Suprapubic skin (tissue), 4 donors: ENCODE data around the gene ZSWIM8.

Experiments
- EP300 ChIP-seq: sonication (generic); formaldehyde crosslinking; IDR thresholded peaks from one replicate; pipeline ENCODE4 v1.6.1; 2017; ENCODE audit warnings: antibody characterized with exemption
- POLR2A ChIP-seq, 2 donors: fragments of 450-650 bp; IDR thresholded peaks; one replicate each; pipeline ENCODE4 v1.6.1; 2017; ENCODE audit warnings: antibody characterized with exemption in 2 of 2, mild to moderate bottlenecking in 2 of 2, moderate library complexity in 2 of 2
- POLR2AphosphoS5 ChIP-seq, 3 donors: sonication (generic); formaldehyde crosslinking; IDR thresholded peaks; one replicate each; pipeline ENCODE4 v1.6.1; 2017; ENCODE audit warnings: antibody characterized with exemption in 3 of 3
- TF ChIP-seq, protein P1 (sequence below), 2 donors: fragments of 200-600 bp in 1 of 2; fragments of 450-650 bp in 1 of 2; sonication (generic) in 1 of 2; IDR thresholded peaks; one replicate each; pipeline ENCODE4 v1.5.1; 2016 to 2019; ENCODE audit warnings: antibody characterized with exemption in 2 of 2, mild to moderate bottlenecking in 1 of 2, moderate library complexity in 1 of 2

DNA sequence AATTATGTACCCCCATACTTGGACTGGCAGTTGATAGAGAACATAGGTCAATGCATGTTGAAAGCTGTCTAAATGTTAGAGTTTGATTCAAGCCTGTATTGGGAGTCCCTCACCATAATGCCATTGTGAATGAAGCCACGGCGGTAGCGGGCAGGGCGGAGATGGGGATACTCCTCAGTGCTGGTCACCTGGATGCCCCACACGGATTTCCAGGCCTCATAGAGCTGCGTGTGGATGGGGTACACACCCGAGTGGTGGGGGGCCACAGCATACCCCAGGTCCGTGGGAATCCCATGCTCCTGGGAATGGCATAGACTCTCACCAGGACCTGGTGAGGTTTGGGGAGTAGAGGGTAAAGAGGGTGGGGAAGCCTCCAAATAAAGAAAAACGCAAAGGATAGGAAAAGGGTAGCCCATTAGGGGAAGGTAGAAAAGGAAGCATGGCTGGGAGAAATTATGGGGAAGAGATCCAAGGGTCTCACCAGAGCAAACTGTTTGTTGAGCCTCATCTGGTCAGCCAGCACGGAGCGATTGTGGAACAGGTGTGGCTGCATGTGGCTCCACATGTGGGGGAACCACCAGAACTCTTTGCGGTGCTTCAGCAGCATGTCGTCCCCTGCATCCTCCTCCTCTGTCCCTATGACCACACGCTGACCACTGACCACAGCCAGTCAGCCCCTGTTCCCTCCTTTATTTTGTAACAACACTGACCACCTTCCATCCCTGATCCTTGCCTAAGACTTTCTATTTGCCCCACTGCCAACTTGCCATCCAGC lies 21.0 kb downstream of the ZSWIM8 start:
- TF ChIP-seq, protein P1, sequence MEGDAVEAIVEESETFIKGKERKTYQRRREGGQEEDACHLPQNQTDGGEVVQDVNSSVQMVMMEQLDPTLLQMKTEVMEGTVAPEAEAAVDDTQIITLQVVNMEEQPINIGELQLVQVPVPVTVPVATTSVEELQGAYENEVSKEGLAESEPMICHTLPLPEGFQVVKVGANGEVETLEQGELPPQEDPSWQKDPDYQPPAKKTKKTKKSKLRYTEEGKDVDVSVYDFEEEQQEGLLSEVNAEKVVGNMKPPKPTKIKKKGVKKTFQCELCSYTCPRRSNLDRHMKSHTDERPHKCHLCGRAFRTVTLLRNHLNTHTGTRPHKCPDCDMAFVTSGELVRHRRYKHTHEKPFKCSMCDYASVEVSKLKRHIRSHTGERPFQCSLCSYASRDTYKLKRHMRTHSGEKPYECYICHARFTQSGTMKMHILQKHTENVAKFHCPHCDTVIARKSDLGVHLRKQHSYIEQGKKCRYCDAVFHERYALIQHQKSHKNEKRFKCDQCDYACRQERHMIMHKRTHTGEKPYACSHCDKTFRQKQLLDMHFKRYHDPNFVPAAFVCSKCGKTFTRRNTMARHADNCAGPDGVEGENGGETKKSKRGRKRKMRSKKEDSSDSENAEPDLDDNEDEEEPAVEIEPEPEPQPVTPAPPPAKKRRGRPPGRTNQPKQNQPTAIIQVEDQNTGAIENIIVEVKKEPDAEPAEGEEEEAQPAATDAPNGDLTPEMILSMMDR (IDR thresholded peaks at IDR 0.05), result no peak
- TF ChIP-seq POLR2AphosphoS5 (IDR thresholded peaks at IDR 0.05) (no peak), POLR2A (IDR thresholded peaks at IDR 0.05) (no peak), EP300 (no peak)
